HL-60 (cell line): ENCODE measurements around the gene IFNGR1.

Source experiments
- DNase-seq, 2 experiments: peaks; one replicate each; pipeline ENCODE4 v3.0.0-alpha.2; 2010 to 2020; ENCODE audit warnings: low read depth in 1 of 2, low spot score in 1 of 2
- H3K27ac ChIP-seq: fragments of 250-450 bp; sonication (Bioruptor Pico); replicated peaks from 2 replicates; pipeline ENCODE4 v1.5.1; 2020; ENCODE audit warnings: mild to moderate bottlenecking, moderate library complexity
- H3K27me3 ChIP-seq: fragments of 250-450 bp; sonication (Bioruptor Pico); 2 replicates; pipeline ENCODE4 v1.5.1; 2021; ENCODE audit warnings: mild to moderate bottlenecking, moderate library complexity; ENCODE audit not compliant: insufficient read depth, poor library complexity, severe bottlenecking
- H3K4me3 ChIP-seq: replicated peaks from 2 replicates; pipeline ENCODE4 v1.5.1; 2011; ENCODE audit warnings: mild to moderate bottlenecking, control low read depth, low read length; ENCODE audit not compliant: insufficient read depth
- GABPA ChIP-seq: IDR thresholded peaks from 2 replicates; pipeline ENCODE4 v1.6.1; 2012; ENCODE audit warnings: low read depth
- POLR2AphosphoS5 ChIP-seq: IDR thresholded peaks from 2 replicates; pipeline ENCODE4 v1.6.1; 2012; ENCODE audit warnings: low read depth
- REST ChIP-seq: IDR thresholded peaks from 2 replicates; pipeline ENCODE4 v1.6.1; 2012; ENCODE audit warnings: low read depth; ENCODE audit not compliant: insufficient replicate concordance
- SPI1 ChIP-seq: IDR thresholded peaks from 2 replicates; pipeline ENCODE4 v1.6.1; 2012; ENCODE audit warnings: low read depth, mild to moderate bottlenecking, borderline replicate concordance
- TF ChIP-seq, protein P1 (sequence below): IDR thresholded peaks from one replicate; pipeline ENCODE4 v1.5.1; 2011; ENCODE audit warnings: low read length, control low read depth, inconsistent platforms; ENCODE audit not compliant: insufficient read depth

IFNGR1 gene

DNA sequence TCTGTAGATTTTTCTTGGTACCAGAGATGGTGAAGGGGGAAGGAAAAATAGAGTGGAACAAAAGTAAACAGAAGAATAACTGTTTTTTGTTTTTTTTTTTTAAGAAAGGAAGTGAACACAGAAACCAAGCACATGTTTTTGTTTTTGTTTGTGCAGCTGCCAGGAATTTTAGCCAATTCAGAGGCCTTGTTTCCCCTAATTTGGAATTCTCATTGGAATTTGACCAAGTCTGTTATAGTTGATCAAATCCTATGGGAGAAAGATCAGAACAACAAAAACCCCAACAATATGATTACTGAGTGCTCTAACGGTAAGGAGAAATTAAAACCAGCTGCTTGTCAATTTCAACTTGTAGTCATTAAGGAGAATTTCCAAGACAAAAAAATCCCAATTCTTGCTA is 27.5 kb downstream of the IFNGR1 start:
- Histone ChIP-seq H3K27ac (no peak overlapping the region), H3K27me3 (no peaks in the 10 kb centered on the region), H3K4me3 (no peak overlapping the region)
- DNase-seq: no peak
- no peak for TF ChIP-seq GABPA

DNA sequence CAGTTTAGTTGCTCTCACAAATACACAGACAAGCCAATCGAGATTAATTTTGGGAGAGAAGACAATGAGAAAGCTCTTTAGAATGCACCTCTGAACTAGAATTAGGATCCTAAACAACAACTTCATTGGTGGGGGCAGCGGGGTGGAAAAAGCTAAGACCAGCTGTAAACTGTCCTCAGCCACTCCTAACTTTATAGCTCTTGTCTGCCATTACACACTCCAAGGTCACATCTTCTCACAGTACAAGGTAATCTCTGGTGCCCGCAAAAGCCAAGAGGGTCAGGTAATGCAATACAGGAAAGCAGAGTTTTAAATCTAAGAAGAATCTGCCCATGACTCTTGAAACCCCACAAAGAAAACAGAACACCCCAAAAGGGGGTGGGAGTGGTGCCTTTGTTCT is 27.9 kb downstream of the IFNGR1 start:
- H3K27ac ChIP-seq: no peak overlapping the region
- no peak for TF ChIP-seq REST
- TF ChIP-seq GABPA: no peak
- TF ChIP-seq, protein P1, sequence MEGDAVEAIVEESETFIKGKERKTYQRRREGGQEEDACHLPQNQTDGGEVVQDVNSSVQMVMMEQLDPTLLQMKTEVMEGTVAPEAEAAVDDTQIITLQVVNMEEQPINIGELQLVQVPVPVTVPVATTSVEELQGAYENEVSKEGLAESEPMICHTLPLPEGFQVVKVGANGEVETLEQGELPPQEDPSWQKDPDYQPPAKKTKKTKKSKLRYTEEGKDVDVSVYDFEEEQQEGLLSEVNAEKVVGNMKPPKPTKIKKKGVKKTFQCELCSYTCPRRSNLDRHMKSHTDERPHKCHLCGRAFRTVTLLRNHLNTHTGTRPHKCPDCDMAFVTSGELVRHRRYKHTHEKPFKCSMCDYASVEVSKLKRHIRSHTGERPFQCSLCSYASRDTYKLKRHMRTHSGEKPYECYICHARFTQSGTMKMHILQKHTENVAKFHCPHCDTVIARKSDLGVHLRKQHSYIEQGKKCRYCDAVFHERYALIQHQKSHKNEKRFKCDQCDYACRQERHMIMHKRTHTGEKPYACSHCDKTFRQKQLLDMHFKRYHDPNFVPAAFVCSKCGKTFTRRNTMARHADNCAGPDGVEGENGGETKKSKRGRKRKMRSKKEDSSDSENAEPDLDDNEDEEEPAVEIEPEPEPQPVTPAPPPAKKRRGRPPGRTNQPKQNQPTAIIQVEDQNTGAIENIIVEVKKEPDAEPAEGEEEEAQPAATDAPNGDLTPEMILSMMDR: no peak
- no peak for TF ChIP-seq POLR2AphosphoS5
- TF ChIP-seq SPI1: no peak
- H3K4me3 ChIP-seq: no peak overlapping the region
- DNase-seq: no peak
- H3K27me3 ChIP-seq: no peaks in the 10 kb centered on the region

DNA sequence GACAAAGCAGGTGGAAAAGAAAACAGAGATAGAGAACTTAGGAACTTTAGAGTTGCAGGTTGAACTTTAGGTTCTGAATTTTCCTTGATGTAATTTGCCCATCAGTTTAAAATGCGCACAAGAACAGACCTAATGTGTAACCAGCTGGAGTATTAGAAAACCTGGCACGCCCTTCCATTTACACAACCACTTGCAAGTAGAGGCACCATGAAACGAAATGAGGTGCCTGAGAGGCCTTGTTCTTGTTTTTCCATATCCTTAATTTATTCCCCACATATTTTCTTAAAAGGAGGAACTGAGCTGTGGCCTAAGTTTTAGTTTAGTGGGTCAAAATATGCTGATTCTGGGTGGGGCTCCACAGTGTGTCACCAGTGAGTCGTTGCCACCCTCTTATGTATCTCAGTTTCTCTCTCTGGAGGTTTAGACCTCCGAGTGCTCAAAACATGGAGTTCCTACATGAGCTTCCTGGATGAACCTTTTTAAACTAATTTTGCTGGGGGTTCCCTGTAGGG is 28.5 kb downstream of the IFNGR1 start:
- no peak overlapping the region for H3K27ac ChIP-seq
- no peaks in the 10 kb centered on the region for H3K27me3 ChIP-seq
- no peak for TF ChIP-seq GABPA
- TF ChIP-seq SPI1: no peak
- no peak for TF ChIP-seq REST
- no peak for TF ChIP-seq POLR2AphosphoS5
- no peak for DNase-seq
- H3K4me3 ChIP-seq: no peak overlapping the region

DNA sequence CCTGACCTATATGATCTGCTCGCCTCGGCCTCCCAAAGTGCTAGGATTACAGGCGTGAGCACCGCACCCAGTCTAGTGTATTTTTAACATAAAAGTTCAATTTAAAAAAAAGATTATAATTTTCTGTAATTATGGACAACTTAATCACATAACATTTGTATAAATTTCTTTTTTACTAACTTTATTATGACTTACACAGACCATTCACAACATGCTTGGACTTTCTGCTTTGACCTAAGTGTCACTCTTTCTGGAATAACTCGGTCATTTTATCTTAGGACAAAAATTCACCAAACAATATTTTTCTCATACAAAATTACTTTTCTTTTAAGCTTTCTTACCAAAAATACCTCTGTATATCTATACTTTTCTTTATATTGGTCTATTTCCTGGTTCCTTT is 30.3 kb downstream of the IFNGR1 start:
- Histone ChIP-seq H3K4me3 (no peak overlapping the region), H3K27ac (no peak overlapping the region), H3K27me3 (no peaks in the 10 kb centered on the region)
- TF ChIP-seq POLR2AphosphoS5 (no peak), REST (no peak), SPI1 (no peak), GABPA (no peak)
- TF ChIP-seq, protein P1: no peak
- no peak for DNase-seq
